HG02840 (cell line): ENCODE measurements around the gene STON2.

Source experiments
- ATAC-seq: cut with Tn5 transposase; IDR thresholded peaks from one replicate; pipeline ENCODE4 v1.9.1; 2021; ENCODE audit warnings: mild to moderate bottlenecking, moderate library complexity, moderate number of reproducible peaks; ENCODE audit not compliant: unreplicated experiment, low FRiP score

STON2 gene

DNA sequence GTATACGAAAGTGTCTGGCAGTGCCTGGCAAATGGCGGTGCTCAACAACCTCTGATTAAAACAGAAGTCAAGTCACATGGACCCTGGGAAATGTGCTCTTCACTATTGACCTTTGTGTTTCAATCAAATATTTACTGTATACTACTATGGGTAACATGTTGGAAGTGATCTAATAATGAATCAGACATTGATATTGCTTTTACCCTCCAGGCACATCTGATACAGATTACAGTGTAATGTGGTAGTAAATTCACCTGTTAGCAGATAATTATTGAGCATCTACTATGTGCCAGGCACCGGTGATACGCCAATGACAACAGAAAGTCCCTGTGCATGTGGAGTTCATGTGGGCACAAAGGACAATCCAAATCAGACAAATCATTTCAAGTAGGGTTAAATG is 63.1 kb downstream of the STON2 start:
- no peak for ATAC-seq

DNA sequence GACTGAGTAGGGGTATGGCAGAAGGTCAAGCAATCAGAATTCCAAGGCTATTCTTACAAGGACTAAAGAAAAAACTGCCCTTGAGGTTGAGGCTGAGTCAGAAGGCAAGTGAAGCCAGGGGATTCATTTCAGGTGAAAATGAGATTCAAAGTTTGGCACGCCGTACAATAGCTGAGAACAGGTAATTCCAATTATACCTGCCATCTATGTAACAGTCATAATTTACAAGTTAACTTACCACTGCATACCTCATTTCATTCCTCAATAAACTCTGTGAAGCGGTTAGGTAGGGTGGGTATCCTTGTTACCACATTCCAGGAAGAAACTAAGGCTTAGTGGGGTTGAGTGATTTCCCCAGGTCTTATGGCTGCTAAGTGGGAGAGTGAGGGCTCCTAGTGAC is 64.1 kb downstream of the STON2 start:
- no peak for ATAC-seq

DNA sequence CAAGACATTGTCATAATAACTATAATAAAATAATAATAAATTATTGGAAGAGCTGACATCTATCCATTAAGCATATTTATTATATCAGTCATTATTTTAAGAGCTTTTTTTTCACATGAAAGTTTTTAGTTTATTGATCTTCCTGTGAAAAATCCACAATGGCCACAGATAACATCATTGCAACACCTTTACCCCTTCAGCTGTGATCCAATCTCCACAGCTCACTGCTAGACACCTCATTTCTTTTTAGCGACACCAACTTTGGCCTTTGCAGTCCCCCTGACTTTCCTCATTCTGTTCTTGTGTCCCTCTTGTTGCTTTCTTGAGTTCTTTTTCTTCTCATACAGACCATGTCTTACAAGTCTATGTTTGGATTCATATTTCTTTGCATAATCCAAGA is 67.4 kb downstream of the STON2 start:
- ATAC-seq = no peak

DNA sequence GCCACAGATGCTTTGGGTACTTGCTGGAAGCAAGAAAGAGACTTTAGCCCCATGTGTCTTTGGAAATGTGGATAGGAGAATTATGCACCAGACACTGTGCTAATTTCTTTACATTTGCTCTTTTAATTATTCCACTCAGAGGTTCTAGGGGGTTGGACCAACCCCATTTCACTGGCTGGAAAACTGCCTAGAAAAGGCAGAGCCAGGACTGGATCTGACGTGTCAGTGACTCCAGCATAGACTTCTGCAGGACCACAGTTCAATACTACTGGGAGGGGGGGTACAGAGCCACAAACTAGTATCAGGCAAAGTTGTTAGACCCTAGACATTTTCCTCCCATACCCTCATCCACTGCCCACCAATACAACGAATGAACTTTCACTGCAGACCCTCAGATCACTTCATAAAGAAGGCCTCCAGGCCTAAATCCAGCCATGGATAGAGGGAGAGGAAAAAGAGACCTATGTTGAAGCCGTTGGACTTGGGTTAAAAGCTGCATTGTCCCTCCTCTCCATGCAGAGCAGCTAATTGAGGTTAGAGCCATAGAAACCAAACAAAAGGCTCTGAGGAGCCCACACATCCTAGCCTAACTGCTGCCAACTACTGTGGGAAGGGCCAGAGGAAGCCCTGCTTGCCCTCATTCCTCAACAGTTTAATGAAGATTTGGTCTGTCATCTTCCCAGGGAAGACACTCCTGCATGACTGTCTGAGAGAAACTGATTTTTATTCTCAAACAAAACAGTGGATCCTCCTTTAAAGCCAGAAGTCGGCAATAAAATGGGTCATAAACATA is 68.7 kb downstream of the STON2 start:
- ATAC-seq = no peak

DNA sequence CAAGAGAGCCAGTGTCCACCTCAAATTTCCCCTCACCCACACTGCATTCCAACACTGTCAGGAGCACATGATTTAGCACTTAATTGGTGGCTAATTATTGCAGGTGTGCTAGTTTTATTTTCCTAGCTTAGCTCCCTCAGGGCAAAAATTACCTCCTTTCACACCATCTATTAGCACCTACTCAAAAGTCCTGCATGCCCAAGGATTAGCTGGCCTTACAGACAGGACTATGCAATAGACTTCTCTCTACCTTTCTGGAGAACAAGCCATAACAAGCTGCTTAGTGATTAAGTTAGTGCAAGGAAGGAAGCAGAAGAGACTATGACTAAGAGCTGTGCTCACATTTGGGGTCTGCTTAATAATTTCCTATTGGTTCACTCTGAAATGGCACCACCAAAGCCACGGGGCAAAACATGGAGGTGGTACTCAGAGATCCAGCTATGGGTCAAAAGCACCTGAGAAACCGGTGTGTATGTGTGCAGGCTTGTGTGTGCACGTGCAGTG is 69.5 kb downstream of the STON2 start:
- ATAC-seq = no peak

DNA sequence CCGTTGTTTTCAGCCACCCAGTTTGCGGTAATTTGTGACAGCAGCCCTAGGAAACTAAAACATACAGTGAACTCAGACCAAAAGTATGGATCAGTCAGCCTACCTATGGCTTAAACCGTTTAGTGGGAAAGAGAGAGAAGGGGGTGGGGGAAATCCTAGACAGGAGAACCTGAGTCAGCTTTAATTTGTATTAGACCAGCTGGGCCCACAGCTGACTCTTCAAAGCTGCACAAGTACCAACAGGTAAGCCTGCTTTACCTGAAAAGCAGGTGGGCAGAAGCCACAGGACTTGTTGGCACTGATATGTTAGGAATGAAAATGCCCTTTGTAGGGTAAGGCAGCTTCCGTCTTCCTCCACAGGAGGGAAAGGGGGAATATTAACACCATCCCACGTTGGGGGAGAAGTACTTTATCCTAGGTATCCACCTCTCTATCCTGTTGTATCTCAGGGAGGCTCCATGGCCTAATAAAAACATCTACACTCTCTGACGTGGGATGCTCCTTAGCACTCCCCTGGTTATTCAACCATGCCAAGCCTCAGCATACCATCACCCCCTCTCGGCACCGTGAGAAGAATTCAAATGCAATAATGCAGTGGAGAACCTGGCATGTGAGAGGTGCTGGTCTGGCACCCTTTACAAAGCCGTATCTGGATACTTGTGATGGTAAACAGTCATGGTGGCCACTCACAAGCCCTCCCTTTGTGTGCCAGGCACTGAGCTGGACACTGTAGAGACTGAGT is 70.3 kb downstream of the STON2 start:
- ATAC-seq = no peak

DNA sequence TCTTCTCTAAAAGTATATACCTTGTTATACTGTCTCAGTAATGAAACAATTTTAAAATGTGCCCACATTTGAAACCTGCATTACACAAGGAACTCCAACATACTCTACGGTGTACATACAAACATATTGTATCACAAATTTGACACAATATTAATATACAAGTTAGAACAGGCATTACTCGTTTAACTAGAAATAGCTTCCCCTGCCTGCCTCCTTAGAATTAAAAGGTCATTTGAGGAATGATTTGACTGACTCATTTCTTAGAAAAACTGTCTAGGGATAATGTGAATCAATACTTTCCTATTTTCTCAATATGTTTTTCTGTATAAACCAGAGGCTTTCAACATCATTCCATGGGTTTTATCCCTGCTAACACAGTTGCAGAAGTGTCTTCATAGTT is 73.7 kb downstream of the STON2 start:
- no peak for ATAC-seq

DNA sequence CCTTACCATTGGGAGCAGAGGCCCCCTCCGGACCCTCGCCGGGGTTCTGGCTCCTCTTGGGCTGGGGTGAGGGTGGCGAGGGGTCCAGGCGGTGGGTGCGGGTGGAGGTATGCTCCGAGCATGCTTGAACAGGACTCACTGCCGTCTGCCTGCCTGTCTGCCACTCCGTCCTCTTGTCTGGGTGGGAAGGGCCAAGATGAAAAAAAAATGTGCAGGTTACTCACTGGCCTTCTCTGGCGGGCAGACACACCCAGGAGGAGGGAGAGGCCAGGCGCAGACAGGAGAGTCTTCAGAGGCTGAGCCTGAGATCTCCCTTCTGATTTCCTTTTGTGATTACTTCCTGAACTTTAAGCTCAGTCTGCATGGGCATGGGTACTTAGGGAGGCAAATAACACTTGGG is 76.1 kb downstream of the STON2 start:
- no peak for ATAC-seq

DNA sequence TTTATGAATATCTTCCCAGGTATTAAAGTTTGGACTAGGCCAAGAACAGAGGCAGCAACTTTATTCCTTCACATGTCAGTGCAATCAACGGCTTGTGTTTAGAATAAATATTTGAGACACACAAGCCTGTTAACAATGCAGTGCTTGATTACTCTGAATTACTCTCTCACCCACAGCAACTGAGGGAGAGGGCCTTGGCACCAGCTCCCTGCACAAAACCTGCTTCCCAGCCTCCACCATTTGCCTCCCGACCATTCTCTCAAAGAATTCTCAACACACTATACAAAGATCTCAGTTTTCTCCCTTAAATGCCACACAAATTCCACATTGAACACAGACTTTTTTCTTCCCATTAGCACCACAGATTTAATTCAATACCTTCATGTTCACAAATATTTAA is 77.0 kb downstream of the STON2 start:
- no peak for ATAC-seq

DNA sequence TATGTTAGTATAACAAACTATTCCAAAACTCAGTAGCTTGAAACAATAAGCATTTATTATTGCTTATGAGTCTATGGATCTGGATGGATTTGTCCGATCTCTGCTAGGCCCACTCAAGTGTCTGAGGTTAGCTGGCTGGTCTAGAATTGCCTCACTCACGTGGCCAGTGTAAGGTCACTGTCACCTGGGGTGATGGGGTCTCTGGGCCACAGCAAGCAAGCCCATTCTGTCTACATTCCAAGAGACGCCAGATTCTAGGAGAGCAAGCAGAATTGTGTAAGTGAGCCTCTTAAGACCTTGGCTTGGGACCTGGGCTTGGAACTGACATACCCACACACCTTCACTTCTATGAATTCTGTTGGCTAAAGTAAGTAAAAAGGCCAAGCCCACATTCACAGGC is 80.2 kb downstream of the STON2 start:
- ATAC-seq = no peak

DNA sequence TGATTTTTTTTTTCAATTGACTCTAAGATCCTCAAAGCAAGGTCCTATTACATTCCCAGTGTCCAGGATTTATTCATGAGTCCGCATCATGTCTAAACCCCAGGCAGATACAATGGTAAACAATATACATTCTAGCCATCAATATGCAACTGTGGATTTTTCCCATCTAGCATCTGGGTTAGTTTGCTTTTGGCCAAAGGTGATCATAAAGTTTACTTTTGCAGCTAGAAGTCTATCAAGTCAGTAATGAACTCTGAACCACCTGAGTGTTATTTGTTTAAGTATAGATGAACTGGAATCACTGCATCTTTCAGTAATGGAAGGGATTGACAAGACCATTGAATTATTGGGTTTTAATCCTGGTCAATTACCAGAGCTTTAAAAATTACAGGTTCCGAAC is 80.8 kb downstream of the STON2 start:
- ATAC-seq = no peak

DNA sequence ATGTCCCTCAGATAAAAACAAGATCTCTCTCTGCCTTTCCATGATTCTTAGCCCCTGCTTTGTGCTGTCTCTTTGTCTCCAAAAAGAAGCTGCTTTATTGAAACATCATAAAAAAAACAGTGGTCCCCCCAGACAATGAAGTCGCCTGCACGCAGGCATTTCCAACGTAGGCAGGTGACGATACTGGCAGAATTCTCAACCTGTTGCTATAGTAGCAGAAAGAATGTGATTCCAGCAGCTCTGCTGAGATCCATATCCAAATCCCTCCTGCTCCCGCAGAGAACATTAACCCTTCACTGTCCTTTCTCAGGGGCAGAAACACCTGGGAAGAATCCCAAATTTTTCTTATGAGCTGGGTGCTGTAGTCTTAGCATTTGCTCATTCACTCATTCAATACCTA is 84.8 kb downstream of the STON2 start:
- ATAC-seq = no peak

DNA sequence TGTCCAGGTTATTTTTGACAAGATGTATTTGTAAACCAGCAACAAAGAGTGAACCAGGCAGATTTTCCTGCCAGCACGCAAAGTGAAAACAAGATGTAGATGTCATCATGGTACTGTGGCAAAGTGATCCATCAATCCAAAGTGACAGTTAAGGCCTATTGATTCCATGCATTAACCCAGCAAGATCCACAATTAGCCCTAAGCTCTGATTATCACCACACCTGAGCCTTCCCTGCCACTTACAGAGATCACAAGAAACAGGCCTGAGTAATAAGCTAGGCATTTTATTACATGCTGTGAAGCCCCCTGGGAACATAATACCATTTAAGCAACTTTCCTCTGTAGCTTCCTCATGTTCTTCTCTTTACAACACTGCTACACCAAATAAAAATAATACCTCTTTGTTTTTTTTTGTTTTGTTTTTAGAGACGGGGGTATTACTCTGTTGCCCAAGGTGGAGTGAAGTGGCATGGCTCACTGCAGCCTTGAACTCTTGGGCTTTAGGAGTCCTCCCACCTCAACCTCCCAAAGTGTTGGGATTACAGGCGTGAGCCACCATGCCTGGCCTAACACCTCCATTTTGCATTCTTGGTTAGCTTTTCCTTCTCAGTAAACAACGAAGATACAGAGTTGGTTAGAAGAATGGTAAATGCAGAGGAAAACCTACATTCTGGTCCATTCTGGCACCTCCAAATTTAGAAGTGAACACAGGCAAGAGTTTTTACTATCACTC is 85.5 kb downstream of the STON2 start:
- ATAC-seq = no peak

DNA sequence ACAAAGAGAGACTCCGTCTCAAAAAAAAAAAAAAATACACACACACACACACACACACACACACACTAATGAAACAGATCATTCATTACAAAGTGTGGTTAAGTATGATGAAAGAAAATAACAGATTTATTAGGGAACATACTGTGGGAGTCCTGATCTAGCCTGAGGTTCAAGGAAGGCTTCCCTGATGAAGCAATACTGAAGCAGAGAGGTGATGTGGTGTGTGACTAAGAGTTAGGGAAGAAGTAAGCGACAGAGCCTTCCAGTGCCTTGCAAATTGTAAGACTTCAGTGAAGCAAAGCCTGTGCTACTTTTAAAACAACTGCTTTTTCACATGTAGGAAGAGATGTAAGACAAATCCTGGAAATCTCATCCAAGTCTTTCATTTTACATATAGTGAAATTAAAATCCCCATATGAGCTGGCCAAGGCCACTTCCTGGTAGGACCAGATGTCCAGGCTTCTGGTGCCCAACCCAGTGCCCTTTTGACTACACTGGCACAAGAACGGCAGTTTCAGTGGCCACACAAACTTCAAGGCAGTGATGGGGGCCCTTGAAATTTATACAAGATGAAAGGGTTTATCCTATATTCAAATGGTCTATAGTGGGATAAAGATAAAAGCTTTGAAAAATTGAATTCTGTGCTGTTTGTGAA is 86.2 kb downstream of the STON2 start:
- no peak for ATAC-seq

DNA sequence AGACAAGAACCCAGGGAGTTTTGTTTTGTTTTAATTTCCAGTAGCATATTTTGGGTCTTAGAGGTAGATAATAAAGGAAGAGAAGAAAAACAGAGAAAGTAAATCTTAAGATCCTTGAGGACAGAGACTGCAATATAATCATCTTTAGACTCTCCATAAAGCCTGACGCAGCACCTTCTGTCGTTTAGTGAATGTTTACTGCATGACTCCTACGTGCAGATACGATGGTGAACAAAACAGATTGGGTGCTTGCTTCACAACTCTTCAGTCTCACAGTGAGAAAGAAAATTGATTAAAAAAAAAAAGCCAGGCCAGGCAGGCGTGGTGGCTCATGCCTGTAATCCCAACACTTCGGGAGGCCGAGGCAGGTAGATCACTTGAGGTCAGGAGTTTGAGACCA is 86.9 kb downstream of the STON2 start:
- ATAC-seq = no peak

DNA sequence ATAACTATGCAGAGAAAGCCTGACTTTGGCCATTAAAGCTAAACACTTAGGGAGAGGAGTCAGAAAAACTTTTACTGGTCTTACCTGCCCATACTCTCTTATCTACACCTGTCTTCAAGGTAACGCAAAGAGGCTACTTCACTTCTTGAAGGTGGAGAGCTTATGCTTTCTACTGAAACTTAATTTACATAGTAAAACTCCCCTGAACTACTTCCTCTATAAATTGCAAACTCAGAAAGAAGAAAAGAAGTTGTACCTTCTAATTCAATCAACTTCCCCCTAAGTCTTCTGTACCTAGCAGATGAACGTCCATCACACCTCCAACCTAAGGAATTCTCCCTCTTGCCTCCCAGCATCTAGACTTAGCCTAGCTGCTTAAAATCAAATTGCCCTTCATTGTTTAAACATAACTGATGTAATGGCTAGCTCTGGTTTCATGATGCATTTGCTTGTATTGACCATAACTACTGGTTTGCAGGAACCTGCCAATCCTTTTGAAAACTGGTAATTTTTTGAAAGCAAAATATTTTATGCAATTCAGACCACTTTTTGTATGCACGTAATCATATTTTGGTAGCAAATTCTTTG is 87.7 kb downstream of the STON2 start:
- ATAC-seq = no peak

DNA sequence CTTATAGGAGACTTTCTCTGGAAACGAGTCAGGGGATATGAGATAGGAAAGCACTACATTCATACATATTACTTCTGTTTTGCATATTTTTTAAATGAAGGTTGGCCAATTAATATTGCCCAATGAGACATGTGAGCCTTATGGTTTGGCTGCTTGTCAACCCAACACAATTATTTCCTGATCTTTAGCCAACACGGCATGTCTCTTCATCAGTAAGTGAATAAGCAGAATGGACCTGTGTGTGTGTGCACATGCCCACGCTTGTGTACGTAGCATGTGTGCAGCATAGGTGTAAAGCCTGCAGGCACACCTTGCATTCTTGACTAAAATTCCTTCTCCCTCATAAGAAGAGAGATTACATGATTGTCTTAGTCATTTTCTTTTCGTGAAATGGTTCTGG is 88.3 kb downstream of the STON2 start:
- ATAC-seq = no peak

DNA sequence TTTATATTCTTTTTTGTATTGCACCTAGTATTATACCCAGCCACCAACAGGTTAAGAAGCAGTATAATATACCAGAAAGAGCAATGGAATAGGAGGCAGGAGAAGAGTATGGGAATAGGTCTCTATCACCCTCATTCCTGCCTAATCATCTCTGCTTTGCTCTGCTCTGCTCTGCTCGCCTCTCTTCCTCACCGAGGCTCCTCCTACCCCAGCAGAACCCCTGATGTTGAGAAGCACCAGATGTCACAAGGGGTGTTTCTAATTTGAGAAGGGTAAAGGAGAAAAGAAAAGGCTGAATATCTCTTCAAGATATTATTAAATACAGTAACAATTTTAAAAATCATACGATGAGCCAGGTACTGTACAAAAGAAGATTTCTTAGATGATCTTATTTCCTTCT is 89.0 kb downstream of the STON2 start:
- ATAC-seq = no peak

DNA sequence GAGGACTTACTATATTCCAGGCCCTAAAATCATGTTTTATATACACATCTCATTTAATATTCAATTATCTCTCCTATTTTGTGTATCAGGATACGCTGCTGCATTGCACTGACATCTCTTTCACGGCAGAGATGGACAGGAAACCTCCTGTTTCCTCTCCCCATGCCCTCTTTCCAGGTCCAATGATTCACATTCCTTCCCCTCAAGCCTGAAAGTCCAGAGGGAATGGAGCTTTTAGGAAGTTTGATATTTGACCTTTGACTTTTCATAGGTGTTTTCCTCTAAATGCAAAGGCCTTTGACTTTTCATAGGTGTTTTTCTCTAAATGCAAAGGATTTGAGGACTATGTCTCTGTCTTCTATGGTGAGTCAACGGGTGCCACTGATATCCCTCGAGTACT is 89.5 kb downstream of the STON2 start:
- ATAC-seq = no peak

DNA sequence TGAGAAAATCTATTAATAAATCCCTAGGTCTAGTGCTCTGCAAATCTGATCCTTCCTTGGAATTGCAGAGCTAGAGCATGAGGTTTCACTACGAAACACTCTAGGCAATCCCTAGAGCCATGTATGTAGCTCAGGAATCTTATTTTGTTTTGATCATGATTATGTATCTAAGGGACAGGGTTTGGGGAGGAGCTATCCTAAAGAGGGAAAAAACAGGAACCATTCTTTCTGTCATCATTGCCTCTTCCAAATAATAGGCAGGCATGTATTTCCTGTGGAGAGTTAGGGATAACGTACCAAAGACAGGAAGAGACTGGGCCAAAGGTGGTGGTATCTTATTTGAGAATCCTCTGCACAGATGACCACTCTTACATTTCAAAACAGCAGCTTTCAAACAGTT is 90.6 kb downstream of the STON2 start:
- ATAC-seq = no peak
